Neural progenitor cell (in vitro differentiated cells): ENCODE measurements around the gene PSMB8.
"Not testable (repeated sequence)": the region's sequence is repeated elsewhere in the genome, so short reads cannot be mapped to it uniquely, and the experiment has no call there.

ENCODE experiments used
- CTCF ChIP-seq: fragments of 200-600 bp; sonication (generic); IDR thresholded peaks from 2 replicates; pipeline ENCODE4 v1.5.1; 2017; ENCODE audit warnings: antibody characterized with exemption, mild to moderate bottlenecking
- EZH2 ChIP-seq: fragments of 200-600 bp; sonication (generic); IDR thresholded peaks from 2 replicates; pipeline ENCODE4 v1.6.1; 2017; ENCODE audit warnings: antibody characterized with exemption, mild to moderate bottlenecking, moderate library complexity
- EZH2phosphoT487 ChIP-seq: fragments of 200-600 bp; sonication (generic); IDR thresholded peaks from 2 replicates; pipeline ENCODE4 v1.6.1; 2017; ENCODE audit warnings: antibody characterized with exemption

DNA sequence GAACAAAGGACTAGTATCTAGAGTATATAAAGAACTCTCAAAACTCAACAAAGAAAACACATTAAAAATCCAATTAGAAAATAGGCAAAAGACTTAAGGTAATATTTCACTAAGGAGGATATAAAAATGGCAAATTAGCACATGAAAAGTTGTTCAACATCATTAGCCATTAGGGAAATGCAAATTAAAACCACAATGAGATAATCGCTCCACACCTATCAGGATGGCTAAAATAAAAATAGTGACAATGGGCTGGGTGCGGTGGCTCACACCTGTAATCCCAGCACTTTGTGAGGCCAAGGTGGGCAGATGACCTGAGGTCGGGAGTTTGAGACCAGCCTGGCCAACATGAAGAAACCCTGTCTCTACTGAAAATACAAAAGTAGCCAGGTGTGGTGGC is 37.1 kb upstream of the PSMB8 start:
- TF ChIP-seq EZH2, CTCF, EZH2phosphoT487: not testable (repeated sequence)
